HL-60/S4 treated with phorbol 12-myristate 13-acetate at 8.2 ng/mL for 4 days and 3 days (cell line): ENCODE results near the gene OTUD3.
"Not testable (repeated sequence)": the region's sequence is repeated elsewhere in the genome, so short reads cannot be mapped to it uniquely, and the experiment has no call there.

Experiments used
- in situ Hi-C: fragments of 300-500 bp; cut with MboI; formaldehyde crosslinking; loops from 2 replicates; pipeline ENCODE4 v1.15.0; 2022; ENCODE audit warnings: low sequenced_read_pairs

Gene OTUD3

DNA sequence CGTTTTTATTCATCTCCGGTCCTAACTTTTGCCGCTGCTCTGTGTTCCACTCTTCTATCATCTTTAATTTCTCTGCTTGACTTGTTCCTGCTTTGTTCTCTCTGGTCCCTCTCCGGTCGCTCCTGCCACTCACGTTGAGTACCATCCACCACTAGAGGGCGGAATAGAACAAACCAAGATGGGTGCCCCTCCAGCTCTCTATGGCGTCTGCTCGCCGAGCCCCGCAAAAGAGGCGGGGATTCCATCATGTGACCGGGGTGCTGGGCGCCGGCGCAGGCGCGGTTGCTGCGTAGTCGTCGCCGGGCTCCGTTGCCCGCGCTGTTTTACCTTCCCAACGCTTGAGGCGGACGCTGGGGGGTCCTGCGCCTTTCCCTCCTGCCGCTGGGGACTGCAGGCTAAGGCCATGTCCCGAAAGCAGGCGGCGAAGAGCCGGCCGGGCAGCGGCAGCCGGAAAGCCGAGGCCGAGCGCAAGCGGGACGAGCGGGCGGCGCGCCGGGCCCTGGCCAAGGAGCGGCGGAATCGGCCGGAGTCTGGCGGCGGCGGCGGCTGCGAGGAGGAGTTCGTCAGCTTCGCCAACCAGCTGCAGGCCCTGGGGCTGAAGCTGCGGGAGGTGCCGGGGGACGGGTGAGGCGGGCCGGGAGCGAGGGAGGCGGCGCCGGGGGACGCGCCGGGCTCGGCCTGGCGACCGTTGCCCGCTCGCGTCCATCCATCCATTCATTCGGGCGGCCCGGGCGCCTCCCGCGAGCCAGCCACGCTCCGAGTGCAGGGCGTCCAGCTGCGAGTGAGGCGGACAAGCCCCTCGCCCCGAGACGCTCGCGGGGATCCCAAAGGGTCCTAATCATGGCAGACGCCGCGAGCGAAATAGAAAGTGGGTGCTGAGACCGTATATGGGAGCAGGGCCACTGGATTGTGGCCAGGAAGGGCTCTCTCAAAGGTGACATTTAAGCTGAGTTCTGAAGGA is at the start of gene OTUD3:
TSS of gene OTUD3 (plus strand) at position 285 of the 961 bp plus-strand sequence. CDS start at position 404, 119 bp downstream.
- in situ Hi-C loops: no loop called here

DNA sequence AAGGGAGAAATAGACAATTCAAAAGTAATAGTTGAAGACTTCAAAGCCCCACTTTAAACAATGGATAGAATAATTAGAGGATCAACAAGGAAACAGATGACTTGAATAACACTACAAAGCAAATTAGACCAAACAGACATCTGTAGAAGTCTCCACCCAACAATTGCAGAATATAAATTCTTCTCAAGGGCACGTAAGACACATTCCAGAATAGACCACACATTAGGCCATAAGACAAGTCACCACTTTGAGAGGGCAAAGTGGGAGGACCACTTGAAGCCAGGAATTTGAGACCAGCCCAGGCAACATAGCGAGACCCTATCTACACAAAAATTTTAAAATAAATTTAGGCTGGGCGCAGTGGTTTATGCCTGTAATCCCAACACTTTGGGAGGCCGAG is 46.6 kb upstream of the OTUD3 start:
- in situ Hi-C loops: no loop called here

DNA sequence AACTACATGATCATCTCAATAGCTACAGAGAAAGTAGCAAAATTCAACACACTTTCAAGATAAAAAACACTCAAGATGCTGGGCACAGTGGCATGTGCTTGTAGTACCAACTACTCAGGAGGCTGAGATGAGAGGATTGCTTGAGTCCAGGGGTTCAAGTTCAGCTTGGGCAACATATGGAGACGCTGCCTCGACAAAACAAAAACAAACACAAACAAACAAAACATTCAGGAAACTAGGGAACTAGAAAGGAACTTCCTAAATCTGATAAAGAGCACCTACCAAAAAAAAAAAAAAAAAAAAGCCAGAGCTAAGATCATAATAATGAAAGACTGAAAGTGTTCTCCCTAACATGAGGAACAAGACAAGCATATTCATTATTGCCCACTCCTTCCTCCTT is 44.3 kb upstream of the OTUD3 start:
- in situ Hi-C loops: no loop called here

DNA sequence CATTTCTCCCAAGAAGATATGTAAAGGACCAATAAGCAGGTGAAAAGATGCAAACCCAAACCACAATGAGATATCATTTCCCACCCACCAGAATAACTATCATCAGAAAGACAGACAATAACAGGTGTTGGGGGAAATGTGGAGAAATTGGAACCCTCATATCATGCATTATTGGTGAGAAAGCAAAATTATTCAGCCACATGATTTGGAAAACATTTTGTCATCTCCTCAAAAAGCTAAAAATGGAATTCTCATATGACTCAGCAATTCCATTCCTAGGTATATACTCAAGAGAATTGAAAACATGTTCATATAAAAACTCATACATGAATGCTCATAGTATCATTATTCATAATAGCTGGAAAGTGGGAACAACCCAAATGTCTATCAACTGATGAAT is 42.0 kb upstream of the OTUD3 start:
- in situ Hi-C loops: no loop called here

DNA sequence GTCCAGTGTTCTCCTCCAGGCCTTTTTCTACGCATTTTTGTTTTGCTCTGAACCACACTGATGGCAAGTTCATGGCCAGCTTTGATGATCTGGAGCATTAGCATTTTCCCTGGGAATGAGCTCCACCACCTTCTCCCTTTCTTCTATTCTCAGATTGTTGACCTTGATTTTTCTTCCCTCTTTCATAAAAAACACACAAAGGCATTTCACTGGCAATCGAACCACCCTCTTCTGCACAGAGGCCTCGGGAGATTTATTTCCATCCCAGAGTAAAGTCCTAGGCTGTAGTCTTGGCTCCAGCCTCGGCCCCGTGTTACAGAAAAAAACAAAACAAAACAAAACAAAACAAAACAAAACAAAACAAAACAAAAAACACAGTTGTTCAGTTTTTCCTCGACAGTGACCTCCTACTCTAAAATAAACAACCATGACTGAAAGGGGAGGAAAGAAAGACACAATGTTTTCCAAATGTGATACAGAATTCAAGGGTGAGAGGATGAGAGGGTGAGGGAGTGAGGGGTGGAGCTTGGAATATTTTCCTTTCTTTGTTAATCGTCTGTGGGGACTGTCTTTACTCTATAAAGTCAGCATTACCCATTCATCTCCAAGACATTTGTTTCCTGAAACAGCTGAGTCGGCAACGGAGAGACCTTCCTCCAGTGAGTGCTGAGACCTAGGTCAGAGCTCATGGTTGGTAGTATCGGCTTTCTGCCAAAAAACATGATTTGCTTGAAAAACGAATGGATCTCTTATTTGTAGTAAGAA is 37.3 kb upstream of the OTUD3 start:
- in situ Hi-C loops: no loop called here

GRCh38 chr1:19845555-19845954 is 36.6 kb upstream of the OTUD3 start:
- in situ Hi-C loops: no loop called here

DNA sequence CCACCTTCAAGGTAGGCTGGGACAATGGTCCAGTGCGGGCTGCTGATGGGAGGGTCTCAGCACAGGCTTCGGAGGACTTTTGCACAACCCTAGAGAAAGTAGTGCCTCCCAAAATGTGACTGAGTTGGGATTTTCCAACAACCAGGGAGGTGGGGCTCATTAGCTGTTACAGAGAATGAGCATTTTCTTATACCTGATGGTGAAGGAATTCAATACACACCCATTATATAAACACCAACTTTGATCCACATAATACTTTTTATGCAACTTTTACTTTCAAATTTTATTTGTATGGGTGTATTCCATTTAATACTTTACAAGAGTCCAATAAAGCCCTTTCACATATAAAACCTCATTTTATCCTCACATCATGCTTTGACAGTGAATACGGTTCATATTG is 35.9 kb upstream of the OTUD3 start:
- in situ Hi-C loops: no loop called here

DNA sequence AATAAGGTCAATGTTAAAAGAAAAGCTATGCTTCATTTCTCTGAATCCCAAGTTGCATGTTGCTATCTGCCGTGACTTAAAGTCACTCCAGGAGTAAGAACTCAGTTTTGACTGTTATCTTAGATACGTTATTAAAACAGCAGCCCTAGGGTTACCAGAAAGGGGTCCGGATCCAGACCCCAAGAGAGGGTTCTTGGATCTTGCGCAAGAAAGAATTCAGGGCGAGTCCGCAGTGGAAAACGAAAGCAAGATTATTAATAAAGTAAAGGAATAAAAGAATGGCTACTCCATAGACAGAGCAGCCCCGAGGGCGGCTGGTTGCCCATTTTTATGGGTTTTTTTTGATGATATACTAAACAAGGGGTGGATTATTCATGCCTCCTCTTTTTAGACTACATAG is 34.9 kb upstream of the OTUD3 start:
- in situ Hi-C loops: not testable (repeated sequence)

- in situ Hi-C loops: not testable (repeated sequence)
Observed at GRCh38 chr1:19849307-19849706, 32.9 kb upstream of the OTUD3 start.

DNA sequence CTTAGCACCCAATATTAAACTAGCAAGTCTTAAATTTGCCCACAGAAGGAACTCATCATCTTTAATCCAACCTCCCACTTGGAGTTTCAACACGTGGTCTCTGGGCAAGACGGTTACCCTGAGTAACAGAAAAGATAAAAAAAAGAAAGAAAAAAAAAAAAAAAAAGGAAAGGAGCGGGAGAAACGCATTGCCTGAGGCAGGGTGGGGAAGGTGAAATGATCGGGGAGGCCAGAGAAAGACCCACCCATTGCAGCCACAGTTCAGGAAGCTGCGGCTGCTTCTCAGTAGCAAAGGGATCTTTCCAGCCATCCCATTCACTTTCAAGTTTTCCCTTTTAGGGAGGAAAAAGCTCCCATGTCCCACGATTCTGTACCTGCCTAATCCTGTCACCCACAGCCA is 32.0 kb upstream of the OTUD3 start:
- in situ Hi-C loops: no loop called here

DNA sequence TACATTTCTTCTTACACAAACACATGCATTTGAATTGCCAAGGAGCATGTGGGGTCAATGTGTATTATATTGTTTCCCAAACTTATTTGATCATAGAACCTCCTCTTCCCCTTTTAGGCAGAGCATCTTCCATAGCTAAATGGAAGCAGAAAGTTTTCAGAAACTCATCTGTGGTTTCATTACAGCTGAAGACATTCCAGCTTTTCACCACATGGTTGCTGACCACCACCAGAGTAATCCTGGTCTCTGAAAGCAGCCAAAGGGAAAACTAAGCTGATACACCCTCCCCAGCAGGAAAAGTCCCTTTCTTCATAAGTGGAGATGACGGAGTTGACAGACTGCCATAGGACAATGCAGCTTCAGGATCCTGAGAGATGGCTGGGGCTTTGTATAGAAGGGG is 30.2 kb upstream of the OTUD3 start:
- in situ Hi-C loops: no loop called here

DNA sequence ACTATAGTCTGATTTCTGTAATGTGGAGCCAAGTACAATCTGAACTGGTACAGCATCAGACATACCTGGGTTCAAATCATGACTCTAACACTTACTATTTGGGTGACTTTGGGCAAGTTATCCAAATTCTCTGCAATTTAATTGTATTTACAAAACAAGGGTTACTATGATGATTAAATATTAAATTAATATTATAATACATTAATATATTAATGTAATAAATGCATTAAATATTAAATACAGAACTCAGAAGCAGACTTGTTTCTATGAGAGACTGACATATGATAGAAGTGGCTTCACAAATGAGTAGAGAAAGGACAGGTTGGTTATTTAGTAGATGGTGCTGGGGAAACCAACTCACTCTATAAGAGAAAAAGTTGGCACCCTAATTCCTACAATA is 27.3 kb upstream of the OTUD3 start:
- in situ Hi-C loops: no loop called here

- in situ Hi-C loops: no loop called here
Observed at GRCh38 chr1:19858893-19859292, 23.3 kb upstream of the OTUD3 start.

DNA sequence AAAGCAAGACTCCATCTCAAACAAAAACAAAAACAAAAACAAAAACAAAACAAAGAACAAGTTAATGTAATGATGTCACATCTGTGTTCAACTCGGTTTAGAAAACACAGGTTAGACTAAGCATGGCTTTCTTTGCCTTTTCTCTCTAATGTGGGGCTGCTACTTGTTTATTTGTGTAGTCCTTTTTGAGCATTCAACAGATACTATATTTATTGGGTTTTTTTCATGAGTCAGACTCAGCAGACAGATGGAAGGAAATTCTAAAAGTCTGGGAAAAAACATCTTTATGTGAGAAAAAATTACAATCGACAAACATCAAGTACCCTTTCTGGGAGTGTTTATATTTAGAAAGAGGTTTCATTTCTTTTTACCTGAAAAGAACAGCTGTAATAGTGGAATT is 22.3 kb upstream of the OTUD3 start:
- in situ Hi-C loops: no loop called here

DNA sequence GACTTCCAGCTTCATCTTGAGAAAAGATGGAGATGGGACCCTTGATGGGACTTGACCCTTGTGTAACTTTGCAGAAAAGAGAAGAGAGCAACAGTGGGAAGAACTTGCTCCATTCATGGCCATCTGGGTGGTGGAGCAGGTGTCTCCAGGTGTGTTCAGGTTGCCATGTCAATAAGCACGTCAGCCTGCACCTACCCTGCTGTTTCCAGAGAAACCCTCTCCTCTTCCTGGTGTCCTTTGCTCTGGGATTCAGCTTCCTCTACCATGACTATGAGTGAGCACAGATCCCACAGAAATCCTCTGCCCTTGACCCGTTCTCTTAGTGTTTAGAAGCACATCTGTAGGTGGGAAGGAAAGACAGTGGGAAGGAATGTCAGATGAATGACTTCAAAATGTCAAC is 21.8 kb upstream of the OTUD3 start:
- in situ Hi-C loops: no loop called here

DNA sequence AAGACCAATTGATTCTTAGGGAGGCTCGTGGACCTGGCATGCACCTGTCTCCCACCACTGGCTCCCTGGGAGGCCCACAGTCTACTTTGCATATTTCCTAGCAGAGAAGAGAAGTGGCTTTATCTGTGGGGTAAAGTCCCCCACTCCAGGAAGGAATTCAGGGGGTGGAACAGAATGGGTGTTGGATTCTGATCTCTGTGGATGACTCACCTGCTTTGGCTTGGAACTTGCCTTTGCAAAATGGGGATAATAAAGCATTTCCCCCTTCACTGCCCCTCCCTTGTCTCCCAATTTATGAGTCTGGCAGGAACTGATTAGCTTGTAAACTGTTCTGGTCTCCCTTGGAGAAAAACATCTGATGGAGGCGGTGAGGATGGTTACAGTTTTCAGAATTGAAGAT is 21.2 kb upstream of the OTUD3 start:
- in situ Hi-C loops: no loop called here

DNA sequence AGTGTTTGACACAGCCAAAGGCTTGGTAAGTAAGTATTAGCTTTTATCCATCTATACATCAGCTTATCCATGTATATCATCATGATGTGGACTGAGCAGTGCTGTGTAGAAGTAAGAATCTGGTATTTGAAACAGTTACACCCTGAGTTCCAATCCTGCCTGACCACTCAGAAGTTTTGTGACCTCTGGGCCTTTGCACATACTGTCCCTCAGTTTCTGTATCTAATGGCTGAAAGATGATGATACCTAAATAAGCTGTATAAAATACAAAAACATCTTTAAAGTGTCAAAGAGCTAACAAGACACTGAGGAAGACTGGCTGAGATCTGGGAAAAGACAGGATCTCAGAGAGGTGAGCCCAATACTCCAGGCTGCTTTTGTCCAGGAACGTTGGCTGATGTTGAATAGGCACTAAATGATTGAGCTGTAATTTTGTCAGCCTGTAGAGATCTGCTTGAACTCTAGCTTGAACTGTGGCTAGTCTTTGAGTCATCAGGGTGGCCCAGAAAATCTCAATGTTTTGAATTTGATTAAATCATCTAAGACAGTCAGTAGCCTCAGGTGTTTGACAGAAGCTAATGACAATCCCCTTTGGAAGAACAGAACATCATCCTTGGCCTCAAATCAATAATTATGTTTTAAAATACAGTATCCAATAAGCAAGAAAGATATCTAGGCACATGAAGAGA is 20.2 kb upstream of the OTUD3 start:
- in situ Hi-C loops: no loop called here

- in situ Hi-C loops: no loop called here
Observed at GRCh38 chr1:19862944-19863343, 19.3 kb upstream of the OTUD3 start.

DNA sequence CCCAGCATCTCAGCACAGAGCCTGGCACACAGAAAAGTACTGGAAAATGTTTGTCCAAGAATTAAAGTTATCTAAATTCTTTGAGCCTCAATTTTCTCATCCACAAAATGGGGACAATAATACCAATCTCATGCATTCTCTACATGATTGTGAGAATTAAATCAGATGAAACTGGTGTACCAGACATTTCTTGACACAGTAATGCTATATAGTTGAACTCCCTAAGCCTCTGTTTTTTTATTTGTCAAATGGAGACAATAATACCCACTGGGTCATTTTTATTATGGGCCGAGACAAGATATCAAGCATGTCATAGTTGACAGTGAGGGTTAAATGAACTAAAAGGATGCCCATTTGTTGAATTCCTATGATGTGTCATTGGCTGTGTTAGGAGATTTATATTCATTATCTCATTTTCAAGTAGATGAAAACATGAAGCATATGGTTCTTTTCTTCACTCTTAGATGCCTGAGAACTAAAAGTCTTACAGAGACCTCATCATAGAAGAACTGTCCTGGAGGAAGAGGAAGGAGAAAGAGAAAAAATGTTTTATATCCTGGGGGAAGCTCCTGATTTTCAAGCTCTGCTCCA is 17.5 kb upstream of the OTUD3 start:
- in situ Hi-C loops: no loop called here

- in situ Hi-C loops: no loop called here
Observed at GRCh38 chr1:19866029-19866428, 16.2 kb upstream of the OTUD3 start.

DNA sequence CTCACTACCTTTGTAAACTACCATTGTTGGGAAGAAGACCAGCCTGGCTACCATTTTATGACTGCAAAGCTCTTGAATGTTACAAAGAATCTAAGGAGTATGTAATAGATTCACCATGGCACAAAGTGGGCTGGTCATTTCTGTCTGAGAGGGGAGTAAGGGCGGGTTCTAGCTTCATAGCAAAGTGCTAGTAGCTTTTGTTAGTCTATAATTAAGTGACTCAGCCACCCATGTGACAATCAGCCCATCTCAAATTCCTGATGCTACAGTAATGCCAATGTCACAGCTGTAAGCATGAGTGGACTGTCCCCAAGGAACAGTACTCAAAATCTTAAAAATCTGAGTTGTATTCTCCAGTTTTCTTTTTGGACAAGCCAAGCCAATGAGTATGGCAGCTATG is 15.4 kb upstream of the OTUD3 start:
- in situ Hi-C loops: no loop called here
